Upper lobe of right lung (tissue), 1 donor: Measurements from ENCODE around the gene ALS2CL. TPM values are rescaled to one million over a fixed set of nuclear protein-coding genes. Genes with fewer than 3 reads are reported as not detected.
A peak's percentile ranks its signal among the peaks of the same experiment; 100 is the strongest.

Source experiments
- ATAC-seq: fragments of 200-7000 bp; cut with Tn5 transposase; one replicate; pipeline ENCODE4 v1.9.1; 2020; ENCODE audit warnings: mild to moderate bottlenecking, moderate library complexity
- DNase-seq: peaks from one replicate; pipeline ENCODE4 v3.0.0-alpha.2; 2020
- H3K27ac ChIP-seq: fragments of 200-600 bp; one replicate; pipeline ENCODE4 v1.8.0; 2022
- H3K27me3 ChIP-seq: fragments of 200-600 bp; one replicate; pipeline ENCODE4 v1.8.0; 2022; ENCODE audit warnings: mild to moderate bottlenecking
- H3K36me3 ChIP-seq: fragments of 200-600 bp; one replicate; pipeline ENCODE4 v1.8.0; 2022
- H3K4me1 ChIP-seq: fragments of 200-600 bp; one replicate; pipeline ENCODE4 v1.8.0; 2022
- H3K4me3 ChIP-seq: fragments of 200-600 bp; one replicate; pipeline ENCODE4 v1.8.0; 2022; ENCODE audit warnings: mild to moderate bottlenecking
- H3K9me3 ChIP-seq: fragments of 200-600 bp; one replicate; pipeline ENCODE4 v1.8.0; 2022
- intact Hi-C: fragments of 100-400 bp; cut with DNase I; formaldehyde crosslinking; loops from one replicate; pipeline ENCODE4 v1.11.0; 2022
- total RNA-seq: library from RNA; stranded (reverse); fragmentation: NEBNext Ultra II Directional; extraction: Animal tissue kit (Norgen Biotek cat#: 25700); gene quantifications from one replicate; pipeline ENCODE4 v1.2.1, GENCODE V29; 2021
- TF ChIP-seq, protein P1 (sequence below): fragments of 200-600 bp; IDR thresholded peaks from one replicate; pipeline ENCODE4 v1.8.0; 2022; ENCODE audit warnings: antibody characterized with exemption
- donor health status: DM: no; HTN: yes; CAD: no; lungs with severe emphysema.

ALS2CL gene
- total RNA-seq, 1 donor from 2014 or later = 64.5 TPM

DNA sequence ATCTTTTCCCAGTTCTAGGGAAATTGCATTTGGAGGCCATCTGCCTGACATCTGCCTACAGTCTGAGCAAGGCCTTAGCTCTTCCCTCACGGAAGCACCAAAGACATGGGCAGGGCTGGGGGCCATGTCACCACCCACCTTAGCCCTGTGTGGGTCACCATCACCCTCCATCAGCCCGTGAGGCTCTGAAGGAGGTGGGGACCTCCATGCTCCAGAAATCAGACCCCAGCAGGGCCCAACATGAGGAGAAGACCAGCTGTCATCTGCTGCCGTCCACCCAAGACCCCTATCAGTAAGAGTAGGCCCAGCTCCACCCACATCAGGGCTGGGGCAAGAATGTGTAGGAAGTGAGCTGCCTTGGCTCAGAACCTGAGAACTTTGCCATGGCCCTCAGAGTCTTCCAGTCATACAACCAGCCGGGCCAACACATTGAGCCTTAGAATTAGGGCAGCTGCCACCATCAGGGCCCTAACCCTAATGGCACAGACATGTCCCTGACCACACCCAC is 9.6 kb upstream of the ALS2CL start:
- intact Hi-C loops = no loop called here
- Histone ChIP-seq H3K36me3 (no peaks in the 10 kb centered on the region), H3K4me1 (peaks cover 25% of the 10 kb centered on the region), H3K4me3 (no peak overlapping the region), H3K27me3 (peaks cover 13% of the 10 kb centered on the region), H3K27ac (no peak overlapping the region), H3K9me3 (no peaks in the 10 kb centered on the region)
- DNase-seq (no peak), ATAC-seq (no peak)
- TF ChIP-seq, protein P1, sequence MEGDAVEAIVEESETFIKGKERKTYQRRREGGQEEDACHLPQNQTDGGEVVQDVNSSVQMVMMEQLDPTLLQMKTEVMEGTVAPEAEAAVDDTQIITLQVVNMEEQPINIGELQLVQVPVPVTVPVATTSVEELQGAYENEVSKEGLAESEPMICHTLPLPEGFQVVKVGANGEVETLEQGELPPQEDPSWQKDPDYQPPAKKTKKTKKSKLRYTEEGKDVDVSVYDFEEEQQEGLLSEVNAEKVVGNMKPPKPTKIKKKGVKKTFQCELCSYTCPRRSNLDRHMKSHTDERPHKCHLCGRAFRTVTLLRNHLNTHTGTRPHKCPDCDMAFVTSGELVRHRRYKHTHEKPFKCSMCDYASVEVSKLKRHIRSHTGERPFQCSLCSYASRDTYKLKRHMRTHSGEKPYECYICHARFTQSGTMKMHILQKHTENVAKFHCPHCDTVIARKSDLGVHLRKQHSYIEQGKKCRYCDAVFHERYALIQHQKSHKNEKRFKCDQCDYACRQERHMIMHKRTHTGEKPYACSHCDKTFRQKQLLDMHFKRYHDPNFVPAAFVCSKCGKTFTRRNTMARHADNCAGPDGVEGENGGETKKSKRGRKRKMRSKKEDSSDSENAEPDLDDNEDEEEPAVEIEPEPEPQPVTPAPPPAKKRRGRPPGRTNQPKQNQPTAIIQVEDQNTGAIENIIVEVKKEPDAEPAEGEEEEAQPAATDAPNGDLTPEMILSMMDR = no peak

DNA sequence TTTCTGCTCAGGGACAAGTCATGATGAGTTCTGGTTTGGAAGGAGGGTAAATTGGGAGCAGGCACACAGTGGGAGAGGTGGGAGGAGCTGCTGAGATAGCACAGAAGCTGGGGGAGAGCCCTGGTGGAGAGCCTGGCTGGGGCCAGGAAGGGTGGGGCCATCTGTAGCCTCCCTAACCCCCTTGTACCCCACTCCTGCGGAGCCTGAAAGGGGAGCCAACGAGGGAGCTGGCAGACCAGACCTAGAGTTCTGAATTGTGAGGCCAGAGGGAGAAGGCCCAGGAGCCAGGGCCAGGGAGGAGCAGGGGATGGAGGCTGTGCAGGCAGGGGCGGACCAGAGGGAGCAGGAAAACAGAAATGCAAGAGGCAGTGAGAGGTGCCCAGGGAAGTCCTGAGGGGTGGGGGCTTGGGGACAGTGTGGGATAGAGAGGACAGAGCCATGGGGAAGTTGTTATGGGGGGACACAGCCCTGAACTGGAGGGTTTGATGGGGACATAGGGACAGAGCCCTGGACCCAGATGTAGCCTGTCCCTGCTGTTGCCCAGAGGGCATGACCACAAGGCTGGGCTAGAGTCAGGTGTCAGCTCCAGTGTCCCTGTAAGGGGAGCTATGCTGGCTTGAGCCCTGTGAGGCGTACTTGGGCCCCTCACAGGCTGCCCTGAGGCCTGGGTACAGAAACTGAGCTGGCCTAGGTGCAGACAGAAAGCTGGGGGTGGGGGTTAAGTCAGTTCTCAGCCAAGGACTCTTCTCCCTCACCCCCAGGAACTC is 8.9 kb upstream of the ALS2CL start:
- Histone ChIP-seq H3K36me3 (no peaks in the 10 kb centered on the region), H3K27me3 (peaks cover 13% of the 10 kb centered on the region), H3K4me3 (no peak overlapping the region), H3K4me1 (peaks cover 25% of the 10 kb centered on the region), H3K9me3 (no peaks in the 10 kb centered on the region), H3K27ac (no peak overlapping the region)
- TF ChIP-seq, protein P1 = no peak
- intact Hi-C loops = no loop called here
- ATAC-seq (no peak), DNase-seq (no peak)

DNA sequence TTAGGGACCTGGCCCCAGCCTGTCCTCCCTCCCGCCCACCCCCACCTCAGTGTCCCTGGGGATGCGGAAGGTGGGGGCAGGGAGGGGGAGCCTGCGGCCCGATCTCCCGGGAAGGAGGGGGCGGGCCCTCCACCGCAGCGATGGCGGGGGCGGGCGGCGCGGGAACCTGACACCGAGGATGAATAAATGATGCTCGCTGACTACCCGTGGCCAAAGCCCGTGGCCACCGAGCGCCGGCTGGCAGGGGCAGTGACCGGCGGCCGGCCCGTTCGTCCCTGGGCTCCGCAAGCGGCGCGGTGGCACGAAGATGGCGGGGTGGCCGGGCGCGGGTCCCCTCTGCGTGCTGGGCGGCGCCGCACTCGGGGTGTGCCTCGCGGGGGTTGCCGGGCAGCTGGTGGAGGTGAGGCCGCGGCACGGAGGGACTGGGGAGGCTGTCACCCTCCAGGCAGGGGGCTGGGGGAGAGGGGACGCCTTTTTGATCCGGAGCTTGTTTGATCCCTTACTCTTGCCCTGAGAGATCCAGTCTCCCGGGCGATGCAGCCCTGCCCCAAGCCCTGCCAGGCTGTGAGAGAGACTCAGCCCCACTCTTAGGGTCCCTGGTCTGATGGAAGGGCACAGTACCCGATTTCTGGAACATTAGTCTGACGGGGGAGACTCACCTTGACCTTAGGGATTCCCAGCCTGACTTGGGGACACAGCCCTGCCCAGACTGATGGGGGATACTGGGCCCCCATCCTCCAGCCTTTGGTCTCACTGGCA is 7.9 kb upstream of the ALS2CL start, which contains the start of gene TMIE:
Gene TMIE (plus strand): TSS at position 212 of the 759 bp plus-strand sequence. CDS start 96 bp downstream, at position 308.
- ATAC-seq (no peak), DNase-seq (no peak)
- H3K4me1 ChIP-seq = peaks cover 35% of the 10 kb centered on the region
- no peak within 1 kb of the TSS for H3K27ac ChIP-seq
- H3K27me3 ChIP-seq = peaks cover 13% of the 10 kb centered on the region
- peak within 1 kb of the TSS; percentile 23 for H3K4me3 ChIP-seq
- H3K9me3 ChIP-seq = no peaks in the 10 kb centered on the region
- H3K36me3 ChIP-seq = no peaks in the 10 kb centered on the region
- TF ChIP-seq, protein P1 = no peak
- intact Hi-C loops = no loop called here

DNA sequence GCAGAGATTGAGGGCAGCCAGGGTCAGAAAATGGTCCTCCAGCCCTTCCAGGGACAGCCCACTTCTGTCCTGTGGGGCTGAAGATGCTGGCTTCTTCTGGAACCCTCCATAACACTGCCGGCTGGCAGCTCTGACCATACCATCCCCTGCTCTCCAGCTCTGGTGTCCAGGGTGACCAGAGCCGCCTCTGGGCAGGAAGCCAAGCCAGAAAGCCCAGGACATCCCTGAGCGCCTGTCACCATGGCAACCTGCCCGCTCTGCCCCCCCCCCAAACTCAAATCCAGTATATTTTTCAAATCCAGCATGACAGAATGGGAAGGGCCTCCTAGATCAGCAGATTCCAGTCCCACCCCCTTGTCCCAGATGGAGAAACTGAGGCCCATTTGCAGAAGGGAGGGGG is 7.3 kb upstream of the ALS2CL start:
- H3K4me3 ChIP-seq = peak overlapping the region; percentile 23
- TF ChIP-seq, protein P1 = no peak

DNA sequence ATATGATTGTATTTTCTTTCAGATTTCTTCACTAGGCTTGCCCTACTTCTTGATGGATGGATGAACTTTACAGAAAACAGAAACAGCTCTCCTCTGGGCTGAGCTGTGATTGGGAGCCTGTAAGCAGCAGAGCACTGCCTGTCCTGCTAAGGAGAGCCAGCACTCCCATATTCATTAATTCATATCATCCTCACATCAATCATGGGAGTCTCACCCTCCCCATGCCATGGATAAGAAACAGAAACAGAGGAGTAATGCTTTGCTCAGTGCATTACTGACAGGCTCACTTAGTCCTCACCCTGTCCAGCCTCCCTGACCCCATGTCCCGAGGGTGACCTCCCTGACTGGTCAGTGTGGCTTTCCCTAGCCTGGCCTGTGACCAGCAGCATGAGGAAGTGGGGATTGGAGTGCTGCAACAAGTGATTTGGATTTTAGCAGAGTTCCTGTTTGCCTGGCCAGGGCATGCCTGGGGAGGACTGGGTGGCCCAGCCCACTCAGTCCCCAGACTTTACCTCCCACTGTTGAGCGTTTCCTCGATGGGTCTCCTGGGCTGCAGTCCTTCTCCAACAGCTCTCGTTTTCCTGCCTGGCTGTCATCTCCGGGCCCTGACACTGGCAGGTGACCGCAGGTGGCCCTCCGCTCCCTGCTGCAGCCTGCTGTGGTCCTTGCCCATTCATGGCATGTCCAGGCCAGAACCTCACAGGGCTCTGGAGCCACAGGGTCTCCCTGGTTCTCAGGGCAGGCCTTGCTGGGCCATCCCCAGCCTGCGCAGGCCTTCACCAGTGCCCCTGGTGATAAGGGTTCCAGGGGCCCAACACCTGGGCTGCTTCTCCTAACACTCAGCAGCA is 6.4 kb upstream of the ALS2CL start:
- peaks cover 50% of the 10 kb centered on the region for H3K4me1 ChIP-seq
- H3K36me3 ChIP-seq = no peaks in the 10 kb centered on the region
- intact Hi-C loops = no loop called here
- peak; percentile 79 for ATAC-seq
- peaks cover 13% of the 10 kb centered on the region for H3K27me3 ChIP-seq
- H3K4me3 ChIP-seq = no peak overlapping the region
- TF ChIP-seq, protein P1 = no peak
- DNase-seq = peak; percentile 82
- H3K27ac ChIP-seq = peak overlapping the region; percentile 24
- no peaks in the 10 kb centered on the region for H3K9me3 ChIP-seq

More for the DNA sequence above, 7.3 kb upstream of the ALS2CL start:
- no peaks in the 10 kb centered on the region for H3K9me3 ChIP-seq
- intact Hi-C loops = no loop called here
- peaks cover 13% of the 10 kb centered on the region for H3K27me3 ChIP-seq
- no peak overlapping the region for H3K27ac ChIP-seq
- no peaks in the 10 kb centered on the region for H3K36me3 ChIP-seq
- peaks cover 41% of the 10 kb centered on the region for H3K4me1 ChIP-seq
- DNase-seq = peak; percentile 65
- no peak for ATAC-seq
